Progenitor cell of endocrine pancreas (in vitro differentiated cells): ENCODE results near the gene SLIT3. TPM values are rescaled to one million over a fixed set of nuclear protein-coding genes. Genes with fewer than 3 reads are reported as not detected.

ENCODE experiments used
- DNase-seq: peaks from one replicate; pipeline ENCODE4 v3.0.0; 2021; ENCODE audit warnings: low spot score; ENCODE audit not compliant: unreplicated experiment
- H3K27ac Mint-ChIP-seq: 2 replicates; pipeline ENCODE4 v1.8.0; 2021; ENCODE audit warnings: mild to moderate bottlenecking, moderate library complexity, mixed read lengths
- H3K27me3 Mint-ChIP-seq: 2 replicates; pipeline ENCODE4 v1.8.0; 2021; ENCODE audit warnings: mixed read lengths
- H3K36me3 Mint-ChIP-seq: 2 replicates; pipeline ENCODE4 v1.8.0; 2022; ENCODE audit warnings: mixed read lengths; ENCODE audit not compliant: insufficient read depth
- H3K4me1 Mint-ChIP-seq: 2 replicates; pipeline ENCODE4 v1.8.0; 2021; ENCODE audit warnings: low read depth, mixed read lengths
- H3K4me3 Mint-ChIP-seq: 2 replicates; pipeline ENCODE4 v1.8.0; 2021; ENCODE audit warnings: low read depth, mild to moderate bottlenecking, moderate library complexity, mixed read lengths
- H3K9me3 Mint-ChIP-seq: 2 replicates; pipeline ENCODE4 v1.8.0; 2021; ENCODE audit warnings: low read depth, mixed read lengths
- CTCF ChIP-seq: fragments of 200-600 bp; sonication (generic); IDR thresholded peaks from one replicate; pipeline ENCODE4 v1.5.0; 2021; ENCODE audit warnings: antibody characterized with exemption, mild to moderate bottlenecking; ENCODE audit not compliant: unreplicated experiment
- total RNA-seq: library from RNA; stranded (reverse); gene quantifications from 2 replicates; pipeline ENCODE4 v1.2.1, GENCODE V29; 2021

The SLIT3 gene
- total RNA-seq, 1 donor from 2014 or later: 18.8 TPM

- H3K9me3 Mint-ChIP-seq: no peaks in the 10 kb centered on the region
- DNase-seq: no peak
- TF ChIP-seq CTCF: no peak
- no peak overlapping the region for H3K27ac Mint-ChIP-seq
- peaks cover 5% of the 10 kb centered on the region for H3K27me3 Mint-ChIP-seq
- H3K4me1 Mint-ChIP-seq: peaks cover 4% of the 10 kb centered on the region
- no peak overlapping the region for H3K4me3 Mint-ChIP-seq
- no peaks in the 10 kb centered on the region for H3K36me3 Mint-ChIP-seq
Measured at GRCh38 chr5:168663276-168664004, 637.5 kb downstream of the SLIT3 start.

GRCh38 chr5:168661593-168662485 is 639.1 kb downstream of the SLIT3 start:
- DNase-seq: no peak
- Mint-ChIP-seq H3K9me3 (no peaks in the 10 kb centered on the region), H3K27ac (no peak overlapping the region), H3K4me1 (no peaks in the 10 kb centered on the region), H3K27me3 (peaks cover 5% of the 10 kb centered on the region), H3K36me3 (no peaks in the 10 kb centered on the region), H3K4me3 (no peak overlapping the region)
- TF ChIP-seq CTCF: no peak

GRCh38 chr5:168660691-168661090 is 640.2 kb downstream of the SLIT3 start:
- no peak for TF ChIP-seq CTCF
- no peak for DNase-seq
- peaks cover 5% of the 10 kb centered on the region for H3K27me3 Mint-ChIP-seq
- no peaks in the 10 kb centered on the region for H3K36me3 Mint-ChIP-seq
- H3K4me1 Mint-ChIP-seq: no peaks in the 10 kb centered on the region
- no peak overlapping the region for H3K27ac Mint-ChIP-seq
- no peak overlapping the region for H3K4me3 Mint-ChIP-seq
- no peaks in the 10 kb centered on the region for H3K9me3 Mint-ChIP-seq

GRCh38 chr5:168659286-168659847 is 641.6 kb downstream of the SLIT3 start:
- H3K27ac Mint-ChIP-seq: no peak overlapping the region
- H3K4me1 Mint-ChIP-seq: no peaks in the 10 kb centered on the region
- DNase-seq: no peak
- H3K27me3 Mint-ChIP-seq: peaks cover 5% of the 10 kb centered on the region
- no peaks in the 10 kb centered on the region for H3K9me3 Mint-ChIP-seq
- TF ChIP-seq CTCF: no peak
- H3K4me3 Mint-ChIP-seq: no peak overlapping the region
- H3K36me3 Mint-ChIP-seq: no peaks in the 10 kb centered on the region

- Mint-ChIP-seq H3K4me1 (no peaks in the 10 kb centered on the region), H3K27ac (no peak overlapping the region), H3K9me3 (no peaks in the 10 kb centered on the region), H3K4me3 (no peak overlapping the region), H3K27me3 (peaks cover 3% of the 10 kb centered on the region), H3K36me3 (no peaks in the 10 kb centered on the region)
- no peak for TF ChIP-seq CTCF
- no peak for DNase-seq
Measured at GRCh38 chr5:168658394-168658793, 642.5 kb downstream of the SLIT3 start.
